PFSK-1 (cell line): Measurements from ENCODE around the gene LIF.

Experiments used
- FOXP2 ChIP-seq: optimal IDR thresholded peaks from 2 replicates; pipeline ENCODE3; 2011; ENCODE audit warnings: borderline replicate concordance, control low read depth, inconsistent platforms; ENCODE audit not compliant: insufficient read depth; ENCODE audit errors: extremely low read length, extremely low read depth
- POLR2AphosphoS5 ChIP-seq: IDR thresholded peaks from 2 replicates; pipeline ENCODE4 v1.6.1; 2012; ENCODE audit warnings: low read depth, mild to moderate bottlenecking, control low read depth, low read length, moderate library complexity
- SIN3A ChIP-seq: IDR thresholded peaks from 2 replicates; pipeline ENCODE4 v1.6.1; 2012; ENCODE audit warnings: mild to moderate bottlenecking, low read length, moderate library complexity, borderline replicate concordance; ENCODE audit not compliant: insufficient read depth
- TAF1 ChIP-seq: IDR thresholded peaks from 2 replicates; pipeline ENCODE4 v1.6.1; 2012; ENCODE audit warnings: low read length, control low read depth, borderline replicate concordance; ENCODE audit not compliant: insufficient read depth
- TF ChIP-seq, protein P1 (sequence below), 2 experiments: IDR thresholded peaks; 2 replicates each; pipeline versions ENCODE4 v1.6.1 to v1.8.0; 2011 to 2012; ENCODE audit warnings: low read depth in 2 of 2, low read length in 2 of 2, control low read depth in 1 of 2, inconsistent platforms in 1 of 2, mild to moderate bottlenecking in 1 of 2, moderate library complexity in 1 of 2; ENCODE audit not compliant: insufficient read depth in 1 of 2

The LIF gene

DNA sequence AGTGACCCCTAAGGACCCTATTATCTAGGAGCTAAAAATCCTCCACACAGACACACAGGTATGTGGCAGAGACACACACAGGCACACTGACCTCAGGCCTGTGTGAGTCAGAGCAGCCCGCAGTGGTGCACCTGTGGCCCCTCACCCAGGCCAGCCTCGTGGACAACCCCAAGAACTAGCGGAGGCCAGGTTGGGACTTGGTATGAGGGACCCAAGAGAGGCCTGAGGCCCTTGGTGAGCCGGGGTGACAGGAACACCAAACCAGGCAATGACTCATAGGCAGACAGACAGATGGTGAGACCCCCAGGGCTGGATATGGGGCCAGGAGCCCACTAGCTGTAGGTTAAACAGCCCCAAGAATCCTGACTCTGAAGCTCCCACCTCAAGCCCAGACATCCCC lies 36.8 kb upstream of the LIF start:
- TF ChIP-seq, protein P1, sequence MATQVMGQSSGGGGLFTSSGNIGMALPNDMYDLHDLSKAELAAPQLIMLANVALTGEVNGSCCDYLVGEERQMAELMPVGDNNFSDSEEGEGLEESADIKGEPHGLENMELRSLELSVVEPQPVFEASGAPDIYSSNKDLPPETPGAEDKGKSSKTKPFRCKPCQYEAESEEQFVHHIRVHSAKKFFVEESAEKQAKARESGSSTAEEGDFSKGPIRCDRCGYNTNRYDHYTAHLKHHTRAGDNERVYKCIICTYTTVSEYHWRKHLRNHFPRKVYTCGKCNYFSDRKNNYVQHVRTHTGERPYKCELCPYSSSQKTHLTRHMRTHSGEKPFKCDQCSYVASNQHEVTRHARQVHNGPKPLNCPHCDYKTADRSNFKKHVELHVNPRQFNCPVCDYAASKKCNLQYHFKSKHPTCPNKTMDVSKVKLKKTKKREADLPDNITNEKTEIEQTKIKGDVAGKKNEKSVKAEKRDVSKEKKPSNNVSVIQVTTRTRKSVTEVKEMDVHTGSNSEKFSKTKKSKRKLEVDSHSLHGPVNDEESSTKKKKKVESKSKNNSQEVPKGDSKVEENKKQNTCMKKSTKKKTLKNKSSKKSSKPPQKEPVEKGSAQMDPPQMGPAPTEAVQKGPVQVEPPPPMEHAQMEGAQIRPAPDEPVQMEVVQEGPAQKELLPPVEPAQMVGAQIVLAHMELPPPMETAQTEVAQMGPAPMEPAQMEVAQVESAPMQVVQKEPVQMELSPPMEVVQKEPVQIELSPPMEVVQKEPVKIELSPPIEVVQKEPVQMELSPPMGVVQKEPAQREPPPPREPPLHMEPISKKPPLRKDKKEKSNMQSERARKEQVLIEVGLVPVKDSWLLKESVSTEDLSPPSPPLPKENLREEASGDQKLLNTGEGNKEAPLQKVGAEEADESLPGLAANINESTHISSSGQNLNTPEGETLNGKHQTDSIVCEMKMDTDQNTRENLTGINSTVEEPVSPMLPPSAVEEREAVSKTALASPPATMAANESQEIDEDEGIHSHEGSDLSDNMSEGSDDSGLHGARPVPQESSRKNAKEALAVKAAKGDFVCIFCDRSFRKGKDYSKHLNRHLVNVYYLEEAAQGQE (IDR thresholded peaks at IDR 0.05; ENCODE audit: insufficient read depth in 1 of 2, low read depth in 2 of 2, low read length in 2 of 2): no peak
- no peak for TF ChIP-seq TAF1
- TF ChIP-seq SIN3A: no peak
- no peak for TF ChIP-seq POLR2AphosphoS5

- TF ChIP-seq TAF1: no peak
- TF ChIP-seq FOXP2: no peak
Observed at GRCh38 chr22:30282616-30283046, 36.1 kb upstream of the LIF start.

DNA sequence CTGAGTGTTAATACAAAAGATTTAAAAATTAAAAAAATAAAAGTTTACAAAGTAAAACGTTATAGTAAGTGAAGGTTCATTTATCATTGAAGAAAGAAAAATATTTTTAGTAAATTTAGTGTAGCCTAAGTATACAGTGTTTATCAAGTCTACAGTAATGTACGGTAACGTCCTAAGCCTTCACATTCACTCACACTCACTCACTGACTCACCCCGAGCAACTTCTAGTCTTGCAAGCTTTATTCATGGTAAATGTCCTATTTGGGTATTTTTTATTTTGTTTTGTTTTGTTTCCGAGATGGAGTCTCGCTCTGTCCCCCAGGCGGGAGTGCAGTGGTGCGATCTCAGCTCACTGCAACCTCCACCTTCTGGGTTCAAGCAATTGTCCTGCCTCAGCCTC lies 33.9 kb upstream of the LIF start:
- no peak for TF ChIP-seq POLR2AphosphoS5
- TF ChIP-seq, protein P1 (IDR thresholded peaks at IDR 0.05; ENCODE audit: insufficient read depth in 1 of 2, low read depth in 2 of 2, low read length in 2 of 2): no peak
- no peak for TF ChIP-seq SIN3A
- TF ChIP-seq FOXP2: no peak
- TF ChIP-seq TAF1: no peak

- TF ChIP-seq, protein P1 (IDR thresholded peaks at IDR 0.05; ENCODE audit: insufficient read depth in 1 of 2, low read depth in 2 of 2, low read length in 2 of 2): no peak
- TF ChIP-seq SIN3A: no peak
- TF ChIP-seq FOXP2: no peak
- TF ChIP-seq TAF1: no peak
- no peak for TF ChIP-seq POLR2AphosphoS5
Observed at GRCh38 chr22:30279932-30280331, 33.4 kb upstream of the LIF start.

DNA sequence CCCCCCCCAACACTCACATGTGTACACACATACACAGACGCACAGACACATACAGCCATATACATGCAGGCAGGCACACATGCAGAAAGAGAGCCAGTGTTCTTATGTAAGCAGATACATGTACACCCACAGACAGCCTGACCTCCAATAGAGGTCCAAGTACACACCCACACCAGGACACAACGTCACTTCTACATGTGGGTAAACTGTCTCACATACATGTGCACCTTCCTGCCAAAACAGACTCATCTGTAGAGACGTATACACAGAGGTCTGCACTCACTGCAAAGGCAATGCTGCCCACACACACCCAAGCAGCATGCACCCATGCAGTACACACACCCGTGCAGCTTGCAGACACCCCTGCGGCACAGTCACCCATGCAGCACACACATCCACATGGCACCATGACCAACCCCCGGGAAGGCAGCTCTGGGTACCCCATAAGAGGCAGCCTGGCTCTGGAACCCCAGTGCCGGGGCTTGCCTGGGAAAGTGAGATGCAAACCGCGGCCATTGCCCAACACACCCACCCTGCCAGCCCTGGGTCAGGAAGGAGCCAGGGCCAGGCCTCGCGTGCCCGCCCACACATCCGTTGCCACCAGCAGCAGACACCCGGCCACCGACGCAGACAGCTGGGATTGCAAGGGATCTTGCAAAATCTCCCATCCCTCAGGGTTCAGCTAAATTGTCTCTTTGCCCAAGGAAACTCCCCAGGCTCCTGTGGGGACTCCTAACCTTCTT lies 32.7 kb upstream of the LIF start:
- no peak for TF ChIP-seq TAF1
- TF ChIP-seq, protein P1 (IDR thresholded peaks at IDR 0.05; ENCODE audit: insufficient read depth in 1 of 2, low read depth in 2 of 2, low read length in 2 of 2): no peak
